Activated T-helper 9 cell treated with anti-CD3 and anti-CD28 coated beads, Interleukin-2, amount 50 U/mL, for 16 hours (primary cell): ENCODE measurements around the gene NPTX1.

ENCODE experiments used
- DNase-seq: peaks from one replicate; pipeline ENCODE4 v3.0.0-alpha.2; 2020; ENCODE audit warnings: low read depth

NPTX1 gene

DNA sequence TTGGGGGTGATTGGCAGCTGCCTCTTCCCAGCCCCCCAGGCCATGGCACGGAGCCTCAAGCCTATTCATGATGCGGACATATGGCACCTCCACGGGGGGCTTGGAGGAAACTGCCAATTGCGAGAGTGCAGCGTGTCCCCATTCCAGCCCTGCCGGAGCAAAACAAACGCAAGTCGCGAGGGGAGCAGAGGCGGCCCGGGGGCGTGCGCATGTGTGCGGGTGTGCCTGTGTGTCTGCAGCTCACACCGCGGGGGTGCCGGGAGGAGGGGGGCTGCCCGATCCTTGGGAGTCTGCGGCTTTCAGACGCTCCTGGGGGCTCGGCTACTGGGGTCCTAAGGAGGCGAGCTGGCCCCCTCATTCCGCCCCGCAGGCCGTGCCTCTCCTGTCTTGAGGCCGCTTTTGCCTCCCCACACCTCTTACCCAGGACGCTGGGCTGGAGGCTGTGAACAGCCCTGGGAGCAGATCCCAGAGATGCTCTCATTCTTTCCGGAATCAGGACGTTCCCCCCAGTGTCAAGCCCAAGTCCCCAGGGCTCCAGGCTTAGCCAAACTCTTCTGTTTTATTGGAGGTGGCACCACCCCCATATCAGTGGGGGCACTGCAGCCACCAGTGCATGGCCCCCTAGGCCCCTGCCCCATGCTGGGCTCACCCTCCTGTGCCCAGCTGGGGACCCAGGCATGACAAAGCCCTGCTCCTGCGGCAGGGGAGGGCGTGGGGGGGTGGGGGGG, 32.3 kb downstream of the NPTX1 start:
- no peak for DNase-seq

- DNase-seq, result no peak
These were observed 32.9 kb downstream of the NPTX1 start for GRCh38 chr17:80443498-80443897.

GRCh38 chr17:80442764-80443163, 33.6 kb downstream of the NPTX1 start:
- DNase-seq, result no peak

DNA sequence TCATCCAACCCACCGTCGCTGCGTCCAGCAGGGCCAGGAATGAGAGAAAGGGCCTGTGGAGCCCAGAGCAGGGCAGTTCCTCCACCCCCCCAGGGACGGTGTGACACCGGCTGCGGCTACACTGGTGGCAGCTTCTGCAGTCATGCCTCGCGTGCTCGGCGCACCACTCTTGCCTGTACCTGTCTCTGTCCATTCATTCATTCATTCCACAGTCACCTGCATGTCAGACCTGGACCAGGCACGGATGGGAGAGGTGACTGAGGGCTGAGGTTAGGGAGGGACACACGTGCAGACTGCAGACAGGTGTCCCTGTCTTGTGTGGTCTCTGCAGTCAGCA, 34.1 kb downstream of the NPTX1 start:
- DNase-seq, result no peak

- DNase-seq, result no peak
These were observed 34.6 kb downstream of the NPTX1 start for GRCh38 chr17:80441598-80442322.

- peak; percentile 17 for DNase-seq
These were observed 35.3 kb downstream of the NPTX1 start for GRCh38 chr17:80441133-80441578.

- DNase-seq, result no peak
These were observed 36.9 kb downstream of the NPTX1 start for GRCh38 chr17:80439499-80439898.

GRCh38 chr17:80438806-80439205, 37.6 kb downstream of the NPTX1 start:
- no peak for DNase-seq

GRCh38 chr17:80437532-80437931, 38.9 kb downstream of the NPTX1 start:
- no peak for DNase-seq

- DNase-seq, result no peak
These were observed 42.3 kb downstream of the NPTX1 start for GRCh38 chr17:80433916-80434666.

DNA sequence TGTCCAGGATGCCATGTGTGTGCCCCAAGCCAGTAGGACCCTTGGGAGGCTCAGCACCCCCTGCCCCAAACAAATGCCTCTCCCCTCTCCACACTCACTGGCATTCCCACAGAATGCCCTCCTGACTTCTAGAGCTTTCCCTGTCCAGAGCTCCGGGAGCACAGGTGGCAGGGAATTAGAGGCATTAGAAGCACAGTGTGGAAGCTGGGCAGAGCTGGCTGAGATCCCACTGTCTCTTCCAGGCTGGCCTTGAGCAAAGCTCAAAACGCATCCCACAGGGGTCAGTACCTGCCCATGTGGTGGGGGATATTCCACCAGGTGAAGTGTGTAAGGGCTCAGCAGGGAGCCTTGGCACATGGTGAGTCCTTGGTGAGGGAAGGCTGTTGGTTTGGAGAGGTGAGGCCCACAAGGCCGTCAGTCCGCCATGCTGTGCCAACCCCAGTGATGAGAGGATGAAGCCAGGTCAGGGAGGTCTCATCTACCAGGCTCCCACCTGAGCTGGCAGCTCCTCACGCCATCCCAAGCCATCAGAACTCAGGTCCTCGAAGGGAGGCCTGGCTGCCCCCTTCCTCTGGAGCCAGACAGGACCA, 43.4 kb downstream of the NPTX1 start:
- no peak for DNase-seq

- no peak for DNase-seq
These were observed 44.0 kb downstream of the NPTX1 start for GRCh38 chr17:80432350-80432955.

- DNase-seq, result no peak
These were observed 44.9 kb downstream of the NPTX1 start for GRCh38 chr17:80431246-80432195.

DNA sequence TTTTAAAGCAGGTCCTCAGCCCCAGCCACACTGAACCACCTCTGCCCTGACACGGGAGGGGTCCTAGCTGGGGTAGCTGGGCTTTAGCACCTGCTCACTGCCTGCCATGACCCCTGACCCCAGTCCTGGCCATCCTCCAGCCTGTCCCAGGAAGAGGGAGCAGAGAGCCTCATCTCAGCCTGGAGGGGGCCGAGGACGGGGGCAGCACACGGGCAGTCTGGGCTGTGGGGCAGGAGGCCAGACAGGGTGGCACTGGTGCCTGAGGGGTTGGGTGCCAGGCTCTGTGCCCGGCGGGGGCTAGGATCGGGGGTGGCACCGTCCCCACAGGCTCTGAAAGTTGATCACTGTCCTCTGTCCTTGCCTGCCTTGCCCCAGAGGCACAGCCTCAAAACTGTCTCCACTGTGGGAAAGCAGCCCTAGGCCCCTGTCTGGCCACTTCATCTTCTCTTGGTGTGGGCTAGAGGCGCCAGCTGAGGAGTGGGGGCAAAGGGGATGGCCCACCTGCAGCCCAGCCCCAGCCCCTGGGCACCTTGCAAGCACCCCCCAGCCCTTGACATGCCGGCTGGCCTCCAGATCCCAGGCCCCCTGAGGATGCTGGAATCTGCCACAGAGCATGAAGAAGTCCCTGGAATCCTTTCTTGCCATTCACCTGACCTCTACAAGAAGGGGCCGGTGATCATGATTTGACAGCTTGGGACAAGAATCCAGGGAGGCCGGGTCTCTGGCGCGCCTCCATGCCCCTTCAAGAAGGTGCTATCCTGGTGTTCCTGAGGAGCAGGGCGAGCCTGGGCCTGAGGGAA, 45.8 kb downstream of the NPTX1 start:
- no peak for DNase-seq

GRCh38 chr17:80429356-80430275, 46.8 kb downstream of the NPTX1 start:
- DNase-seq, result no peak

DNA sequence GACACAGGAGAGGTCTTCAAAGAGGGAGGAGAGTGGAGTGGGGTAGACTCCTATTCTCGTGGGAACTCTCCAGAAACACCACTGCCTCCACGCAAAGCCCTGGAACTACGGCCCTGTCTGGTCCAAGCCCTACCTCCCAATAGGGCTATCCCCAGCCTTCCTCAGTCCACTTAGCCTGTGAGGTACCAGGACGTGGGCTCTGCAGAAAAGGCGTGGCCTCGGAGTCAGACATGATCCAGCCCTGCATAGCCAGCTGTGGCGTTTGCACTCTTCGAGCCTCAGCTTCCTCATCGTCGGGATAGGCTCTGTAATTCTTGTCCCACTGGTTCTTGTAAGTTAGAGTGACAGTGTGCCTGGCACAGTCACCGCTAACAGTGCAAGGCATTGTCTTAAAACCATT, 47.6 kb downstream of the NPTX1 start:
- DNase-seq, result no peak

DNA sequence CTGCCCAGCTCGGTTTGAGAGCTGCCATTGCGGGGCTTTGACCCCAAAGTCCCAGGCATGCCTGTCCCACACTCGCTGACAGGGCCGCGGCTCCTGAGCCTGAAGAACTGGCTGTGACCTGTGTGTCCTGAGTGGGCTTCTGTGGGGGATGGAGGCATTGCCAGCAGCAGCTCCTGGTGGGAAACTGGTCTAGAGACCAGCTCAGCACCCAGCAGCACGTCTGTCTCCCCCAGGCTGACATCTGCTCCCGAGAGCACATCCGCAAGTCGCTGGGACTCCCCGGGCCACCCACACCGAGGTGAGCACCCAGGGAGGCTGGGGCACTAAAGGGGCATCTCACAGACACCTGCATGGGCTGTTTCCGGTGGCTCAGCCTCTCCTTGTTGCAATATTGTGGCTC, 48.0 kb downstream of the NPTX1 start:
- no peak for DNase-seq

- no peak for DNase-seq
These were observed 48.8 kb downstream of the NPTX1 start for GRCh38 chr17:80427366-80428282.
